Thyroid gland (tissue), 4 donors: Measurements from ENCODE around the gene CLEC4E. TPM values are rescaled to one million over a fixed set of nuclear protein-coding genes. Genes with fewer than 3 reads are reported as not detected.

Experiments
- DNase-seq, 2 donors: peaks; one replicate each; pipeline ENCODE4 v3.0.0-alpha.2; 2019
- H3K27ac ChIP-seq, 3 donors: fragments of 200-600 bp; sonication (generic); 1 replicate in 2 of 3; 2 replicates in 1 of 3; pipeline ENCODE4 v1.5.1; 2016 to 2019; ENCODE audit warnings: mild to moderate bottlenecking in 1 of 3, moderate library complexity in 1 of 3
- H3K27me3 ChIP-seq: fragments of 200-600 bp; sonication (generic); one replicate; pipeline ENCODE4 v1.5.1; 2019
- H3K36me3 ChIP-seq, 2 donors: fragments of 200-600 bp; sonication (generic); one replicate each; pipeline ENCODE4 v1.5.1; 2016 to 2019
- H3K4me1 ChIP-seq, 2 donors: fragments of 200-600 bp; sonication (generic); one replicate each; pipeline ENCODE4 v1.5.1; 2017 to 2019
- H3K4me3 ChIP-seq, 3 donors: fragments of 200-600 bp; sonication (generic); replicated peaks in 1 of 3; 1 replicate in 2 of 3; 2 replicates in 1 of 3; pipeline ENCODE4 v1.5.1; 2016; ENCODE audit warnings: mild to moderate bottlenecking in 1 of 3
- H3K9me3 ChIP-seq: fragments of 200-600 bp; sonication (generic); one replicate; pipeline ENCODE4 v1.5.1; 2017
- POLR2A ChIP-seq, 2 donors: fragments of 450-650 bp; IDR thresholded peaks; one replicate each; pipeline ENCODE4 v1.6.1; 2017; ENCODE audit warnings: antibody characterized with exemption in 2 of 2, mild to moderate bottlenecking in 2 of 2, moderate library complexity in 1 of 2
- WGBS, 2 donors: methylation state at CpG; one replicate each; pipeline ENCODE4 v1.1.5; 2017; 5-methylcytosine and 5-hydroxymethylcytosine counted together
- intact Hi-C: fragments of 100-400 bp; cut with DNase I; formaldehyde crosslinking; loops from one replicate; pipeline ENCODE4 v1.15.1; 2023
- total RNA-seq, 4 donors: library from RNA; depleted of rRNA; stranded (reverse); fragments of >200 nt; gene quantifications; one replicate each; pipeline ENCODE4 v1.2.3, GENCODE V29; 2016
- TF ChIP-seq, protein P1 (sequence below), 6 experiments: fragments of 200-600 bp in 3 of 6; fragments of 450-650 bp in 3 of 6; sonication (generic) in 3 of 6; IDR thresholded peaks; one replicate each; pipeline ENCODE4 v1.5.1; 2016 to 2019; ENCODE audit warnings: antibody characterized with exemption in 6 of 6, mild to moderate bottlenecking in 2 of 6, inconsistent platforms in 1 of 6, moderate library complexity in 1 of 6

Gene CLEC4E
- total RNA-seq, 4 donors from 2014 or later, result 1.7 to 10.5 (median 4.5) TPM

DNA sequence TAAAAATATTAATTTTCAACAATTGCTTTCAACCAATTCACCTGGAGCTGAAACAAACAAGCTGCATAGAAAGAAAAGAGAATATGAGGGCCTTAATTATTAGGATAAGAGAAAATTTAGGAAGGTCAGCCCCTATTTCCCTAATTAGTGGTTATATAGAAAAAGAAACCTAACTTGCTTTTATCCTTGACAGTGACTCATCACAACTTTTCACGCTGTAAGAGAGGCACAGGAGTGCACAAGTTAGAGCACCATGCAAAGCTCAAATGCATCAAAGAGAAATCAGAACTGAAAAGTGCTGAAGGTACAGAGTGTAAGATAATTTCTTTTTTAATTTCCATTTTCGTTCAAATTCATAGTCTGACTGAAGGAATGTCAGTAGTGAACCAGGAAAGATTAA is 22.7 kb downstream of the CLEC4E start:
- no peak for DNase-seq
- 73 to 78% methylated on average over 2 of the region's 2 CpGs for WGBS, 2 donors
- Histone ChIP-seq H3K4me1 (no peaks in the 10 kb centered on the region), H3K4me3 (no peak overlapping the region), H3K27me3 (no peaks in the 10 kb centered on the region), H3K36me3 (no peaks in the 10 kb centered on the region), H3K27ac (no peak overlapping the region), H3K9me3 (no peaks in the 10 kb centered on the region)
- intact Hi-C loops, result no loop called here
- TF ChIP-seq POLR2A (IDR thresholded peaks at IDR 0.05), result no peak
- TF ChIP-seq, protein P1, sequence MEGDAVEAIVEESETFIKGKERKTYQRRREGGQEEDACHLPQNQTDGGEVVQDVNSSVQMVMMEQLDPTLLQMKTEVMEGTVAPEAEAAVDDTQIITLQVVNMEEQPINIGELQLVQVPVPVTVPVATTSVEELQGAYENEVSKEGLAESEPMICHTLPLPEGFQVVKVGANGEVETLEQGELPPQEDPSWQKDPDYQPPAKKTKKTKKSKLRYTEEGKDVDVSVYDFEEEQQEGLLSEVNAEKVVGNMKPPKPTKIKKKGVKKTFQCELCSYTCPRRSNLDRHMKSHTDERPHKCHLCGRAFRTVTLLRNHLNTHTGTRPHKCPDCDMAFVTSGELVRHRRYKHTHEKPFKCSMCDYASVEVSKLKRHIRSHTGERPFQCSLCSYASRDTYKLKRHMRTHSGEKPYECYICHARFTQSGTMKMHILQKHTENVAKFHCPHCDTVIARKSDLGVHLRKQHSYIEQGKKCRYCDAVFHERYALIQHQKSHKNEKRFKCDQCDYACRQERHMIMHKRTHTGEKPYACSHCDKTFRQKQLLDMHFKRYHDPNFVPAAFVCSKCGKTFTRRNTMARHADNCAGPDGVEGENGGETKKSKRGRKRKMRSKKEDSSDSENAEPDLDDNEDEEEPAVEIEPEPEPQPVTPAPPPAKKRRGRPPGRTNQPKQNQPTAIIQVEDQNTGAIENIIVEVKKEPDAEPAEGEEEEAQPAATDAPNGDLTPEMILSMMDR (IDR thresholded peaks at IDR 0.05), result no peak

DNA sequence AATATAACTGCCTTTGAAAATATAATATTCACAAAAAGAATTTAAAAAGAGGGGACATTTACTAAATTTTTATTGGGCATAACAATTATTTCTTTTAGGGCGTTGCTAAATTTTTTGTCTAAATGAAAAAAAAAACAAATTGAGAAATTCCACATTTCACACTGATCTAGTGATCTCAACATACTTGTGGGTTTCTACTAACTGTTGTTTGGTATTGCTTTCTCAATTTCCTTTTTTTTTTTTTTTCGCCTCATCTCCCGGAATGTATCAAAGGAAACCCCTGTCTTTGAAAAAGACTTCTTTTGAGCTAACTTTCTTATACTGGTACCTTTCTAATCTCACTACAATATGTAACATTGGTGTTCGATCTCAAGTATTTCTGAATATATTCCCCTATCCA is 27.4 kb downstream of the CLEC4E start, which contains the start of gene CLEC4D:
Gene CLEC4D, plus strand, starts transcription at position 248 of the 400 bp plus-strand sequence. CDS start 230 bp downstream, outside the sequence.
- intact Hi-C loops, result no loop called here
- 82 to 88% methylated on average over 4 of the region's 4 CpGs for WGBS, 2 donors
- H3K4me3 ChIP-seq, result no peak within 1 kb of the TSS

DNA sequence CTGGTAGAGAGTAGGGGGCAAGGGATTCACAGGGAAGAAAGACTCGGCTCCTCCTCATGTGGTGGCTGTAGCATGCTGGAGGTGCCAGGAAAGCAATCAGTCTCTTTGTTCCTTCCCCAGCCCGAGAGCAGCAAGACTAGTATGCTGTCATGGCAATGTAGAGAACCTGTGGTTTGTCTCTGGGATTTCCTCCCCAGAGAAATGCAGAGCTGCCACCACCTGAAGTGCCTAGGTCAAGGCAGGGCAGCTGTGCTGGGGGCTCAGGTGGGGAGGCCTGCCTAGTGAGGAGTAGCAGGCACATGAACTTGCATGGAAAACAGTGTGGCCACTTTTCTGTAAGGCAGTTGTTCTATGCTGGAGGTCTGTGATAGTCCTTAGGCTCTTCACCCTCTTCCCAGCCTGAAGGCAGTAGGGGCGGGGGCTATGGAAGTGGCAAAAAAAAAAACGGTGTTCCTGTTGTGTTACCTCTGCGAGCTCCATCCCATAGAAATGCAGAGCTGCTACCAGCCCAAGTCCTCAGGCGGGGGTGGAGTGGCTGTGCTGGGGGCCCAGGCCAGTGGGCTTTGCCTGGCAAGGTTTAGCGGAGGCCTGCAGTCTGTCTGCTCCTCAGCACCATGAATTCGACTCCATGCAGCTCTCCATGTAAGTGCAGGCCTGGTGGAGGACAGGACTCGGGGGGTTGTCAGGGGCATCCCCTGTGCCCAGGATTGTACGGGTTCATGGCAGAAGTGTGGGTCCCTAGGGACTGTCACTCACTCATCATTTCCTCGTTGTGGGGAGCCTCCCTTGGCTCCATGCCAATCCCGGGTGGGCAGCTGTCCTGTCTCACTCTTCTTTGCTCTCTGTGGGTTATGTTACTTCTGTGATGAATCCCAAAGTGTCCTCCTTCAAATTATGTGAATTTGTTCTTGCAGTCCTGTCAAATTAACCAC is 31.5 kb downstream of the CLEC4E start:
- intact Hi-C loops, result no loop called here
- Histone ChIP-seq H3K4me1 (no peaks in the 10 kb centered on the region), H3K36me3 (no peaks in the 10 kb centered on the region), H3K9me3 (no peaks in the 10 kb centered on the region), H3K4me3 (no peak overlapping the region), H3K27me3 (no peaks in the 10 kb centered on the region), H3K27ac (no peak overlapping the region)
- no peak for TF ChIP-seq POLR2A (IDR thresholded peaks at IDR 0.05)
- TF ChIP-seq, protein P1 (IDR thresholded peaks at IDR 0.05), result no peak
- WGBS, 2 donors, result 59 to 65% methylated on average over 11 to 12 of the region's 12 CpGs
- no peak for DNase-seq

More for the DNA sequence above, 27.4 kb downstream of the CLEC4E start, which contains the start of gene CLEC4D:
- TF ChIP-seq, protein P1 (IDR thresholded peaks at IDR 0.05), result no peak
- TF ChIP-seq POLR2A (IDR thresholded peaks at IDR 0.05), result no peak
- Histone ChIP-seq H3K36me3 (no peaks in the 10 kb centered on the region), H3K9me3 (no peaks in the 10 kb centered on the region), H3K4me1 (no peaks in the 10 kb centered on the region), H3K27ac (no peak within 1 kb of the TSS), H3K27me3 (no peaks in the 10 kb centered on the region)
- no peak for DNase-seq

DNA sequence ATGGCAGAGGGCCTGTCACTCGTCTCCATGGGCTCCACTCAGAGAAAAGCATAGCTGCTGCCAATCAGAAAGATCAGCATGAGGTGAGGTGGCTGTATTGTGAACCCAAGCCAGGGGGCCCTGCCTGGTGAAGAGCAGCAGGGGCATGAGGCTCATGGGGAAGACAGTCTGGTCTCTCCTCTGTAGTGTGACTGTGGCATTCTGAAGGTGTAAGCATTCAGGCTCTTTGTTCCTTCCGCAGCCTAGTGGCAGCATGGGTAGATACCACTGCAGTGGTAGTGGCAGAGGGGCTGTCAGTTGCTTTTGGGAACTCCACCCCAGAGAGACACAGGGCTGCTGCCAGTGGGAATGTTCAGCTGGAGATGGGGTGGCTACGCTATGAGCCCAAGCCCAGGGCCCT is 32.5 kb downstream of the CLEC4E start:
- intact Hi-C loops, result no loop called here
- H3K4me3 ChIP-seq, result no peak overlapping the region
- WGBS, 2 donors, result 100% methylated on average over 2 of the region's 3 CpGs
- TF ChIP-seq, protein P1 (IDR thresholded peaks at IDR 0.05), result no peak
- no peak for TF ChIP-seq POLR2A (IDR thresholded peaks at IDR 0.05)
- H3K36me3 ChIP-seq, result no peaks in the 10 kb centered on the region
- DNase-seq, result no peak
- H3K27me3 ChIP-seq, result no peaks in the 10 kb centered on the region
- no peak overlapping the region for H3K27ac ChIP-seq
- no peaks in the 10 kb centered on the region for H3K4me1 ChIP-seq
- no peaks in the 10 kb centered on the region for H3K9me3 ChIP-seq

DNA sequence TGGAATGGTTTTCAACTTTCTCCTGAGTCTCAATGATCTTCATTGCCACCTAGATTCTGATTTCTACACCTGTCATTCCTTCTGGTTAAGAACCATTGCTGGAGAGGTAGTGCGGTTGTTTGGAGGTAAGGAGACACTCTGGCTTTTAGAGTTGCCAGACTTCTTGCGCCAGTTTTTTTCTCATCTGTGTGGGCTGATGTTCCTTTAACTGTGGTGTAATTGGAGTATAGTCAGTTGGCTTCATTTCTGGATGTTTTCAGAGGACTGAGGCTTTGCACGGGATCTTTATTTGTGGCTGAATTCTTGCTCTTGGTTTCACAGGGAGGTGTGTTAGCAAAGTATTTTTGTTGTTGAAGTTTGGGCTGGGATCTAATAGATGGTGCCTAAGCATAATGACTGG is 33.1 kb downstream of the CLEC4E start:
- Histone ChIP-seq H3K9me3 (no peaks in the 10 kb centered on the region), H3K36me3 (no peaks in the 10 kb centered on the region), H3K27me3 (no peaks in the 10 kb centered on the region), H3K27ac (no peak overlapping the region), H3K4me3 (no peak overlapping the region), H3K4me1 (no peaks in the 10 kb centered on the region)
- intact Hi-C loops, result no loop called here
- 74 to 82% methylated on average over 3 of the region's 3 CpGs for WGBS, 2 donors
- DNase-seq, result no peak
- TF ChIP-seq, protein P1 (IDR thresholded peaks at IDR 0.05), result no peak
- no peak for TF ChIP-seq POLR2A (IDR thresholded peaks at IDR 0.05)
